ENCODE data around the gene ZNF777.

DNA sequence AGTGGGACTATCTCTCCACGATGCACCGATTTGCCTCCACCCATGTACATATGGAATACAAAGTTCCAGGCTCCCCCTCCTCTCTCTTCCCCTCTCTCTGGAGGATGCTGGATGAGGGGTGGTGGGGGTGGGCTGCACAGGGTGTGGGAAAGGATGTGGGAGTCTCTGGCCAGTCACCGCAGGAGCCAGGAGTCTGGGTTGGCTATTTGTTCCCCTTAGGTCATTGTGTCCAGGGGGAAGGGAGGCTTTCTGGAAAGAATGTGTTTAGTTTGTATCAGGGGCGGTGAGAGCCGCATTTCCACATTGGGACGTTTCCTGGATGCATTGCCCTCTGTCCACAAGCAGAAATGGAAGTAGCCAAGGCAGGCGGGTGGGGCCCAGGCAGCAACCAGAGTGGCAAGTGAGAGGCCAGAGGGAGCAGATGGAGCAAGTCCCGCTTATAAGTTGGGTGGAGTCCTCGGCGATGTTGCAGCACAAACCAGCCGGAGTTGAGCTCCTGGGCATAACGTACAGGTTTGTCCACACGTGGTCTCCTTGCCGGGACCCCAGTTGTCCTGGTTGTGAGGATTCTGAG, 63.3 kb downstream of the ZNF777 start:
- TF ChIP-seq POLR2AphosphoS5 (IDR thresholded peaks at IDR 0.05; ENCODE audit: borderline replicate concordance, low read depth, low read length) (no peak), EZH2 (IDR thresholded peaks at IDR 0.05) (no peak), FOXP2 (optimal IDR thresholded peaks at IDR 0.05; ENCODE audit: control extremely low read depth, extremely low read length, insufficient read depth) (no peak)
